MCF 10A (cell line): ENCODE data around the gene CFAP61. TPM values are rescaled to one million over a fixed set of nuclear protein-coding genes. Genes with fewer than 3 reads are reported as not detected.

Experiments used
- BruUV-seq: library from RNA; stranded (reverse); fragments of 400-500 nt; replicated peaks from 2 replicates; lab custom pipeline; 2021; lab: Mats Ljungman, UMichigan
- CTCF ChIA-PET: fragments of 300-600 bp; sonication (Branson Sonifier 250); formaldehyde crosslinking; extraction: SDS; loops from one replicate; lab custom pipeline; 2021; ENCODE audit warnings: antibody characterized with exemption, inconsistent platforms; lab: Yijun Ruan, JAX
- POLR2A ChIA-PET: fragments of 300-600, 350-650 bp; sonication (Branson Sonifier 250); formaldehyde crosslinking; extraction: SDS; loops from one replicate; lab custom pipeline; 2020; ENCODE audit warnings: antibody characterized with exemption, inconsistent platforms; lab: Yijun Ruan, JAX
- DNase-seq: peaks from one replicate; pipeline ENCODE4 v3.0.0-alpha.2; 2018; ENCODE audit not compliant: unreplicated experiment
- H3K27ac Mint-ChIP-seq: one replicate; pipeline ENCODE4 v1.8.0; 2022; ENCODE audit warnings: mild to moderate bottlenecking, low read depth, mixed read lengths; ENCODE audit not compliant: unreplicated experiment
- H3K27me3 Mint-ChIP-seq: one replicate; pipeline ENCODE4 v1.8.0; 2022; ENCODE audit warnings: mixed read lengths; ENCODE audit not compliant: insufficient read depth, unreplicated experiment
- H3K36me3 Mint-ChIP-seq: one replicate; pipeline ENCODE4 v1.8.0; 2022; ENCODE audit warnings: mild to moderate bottlenecking, moderate library complexity, mixed read lengths; ENCODE audit not compliant: insufficient read depth, unreplicated experiment
- H3K4me1 Mint-ChIP-seq: one replicate; pipeline ENCODE4 v1.8.0; 2022; ENCODE audit warnings: mixed read lengths; ENCODE audit not compliant: insufficient read depth, unreplicated experiment
- H3K4me3 Mint-ChIP-seq: one replicate; pipeline ENCODE4 v1.8.0; 2022; ENCODE audit warnings: mild to moderate bottlenecking, moderate library complexity, mixed read lengths; ENCODE audit not compliant: unreplicated experiment
- H3K9me3 Mint-ChIP-seq: one replicate; pipeline ENCODE4 v1.8.0; 2022; ENCODE audit warnings: mixed read lengths; ENCODE audit not compliant: unreplicated experiment
- CTCF ChIP-seq: fragments of 200-600 bp; IDR thresholded peaks from one replicate; pipeline ENCODE4 v1.8.0; 2022; ENCODE audit warnings: antibody characterized with exemption, mild to moderate bottlenecking; ENCODE audit not compliant: unreplicated experiment
- intact Hi-C: fragments of 100-400 bp; cut with micrococcal nuclease; formaldehyde crosslinking; loops from 2 replicates; pipeline ENCODE4 v1.14.1; 2022
- total RNA-seq: library from RNA; stranded (reverse); gene quantifications from 2 replicates; pipeline ENCODE4 v1.2.3, GENCODE V29; 2022

Gene CFAP61
- total RNA-seq, 1 experiment from 2014 or later: 1.5 TPM

- Mint-ChIP-seq H3K27me3 (no peaks in the 10 kb centered on the region), H3K9me3 (peaks cover 6% of the 10 kb centered on the region), H3K4me1 (no peaks in the 10 kb centered on the region), H3K36me3 (no peaks in the 10 kb centered on the region), H3K27ac (no peak overlapping the region), H3K4me3 (no peak overlapping the region)
- intact Hi-C loops: no loop called here
- TF ChIP-seq CTCF: peak; percentile 32
- no TSS peak for BruUV-seq
- ChIA-PET POLR2A (no interaction called here), CTCF (interaction anchor here (0.6 to 2.0 kb wide), 6 partner anchors 10 to 136 kb away, joined by 3 to 11 read pairs (median 4); no protein-coding TSS in a partner anchor)
- DNase-seq: peak; percentile 6
Observed at GRCh38 chr20:20184149-20184548, 131.8 kb downstream of the CFAP61 start.

- no peak for DNase-seq
- Mint-ChIP-seq H3K9me3 (peaks cover under 1% of the 10 kb centered on the region), H3K27ac (no peak overlapping the region), H3K27me3 (no peaks in the 10 kb centered on the region), H3K4me1 (no peaks in the 10 kb centered on the region), H3K4me3 (no peak overlapping the region), H3K36me3 (no peaks in the 10 kb centered on the region)
- BruUV-seq: no TSS peak
- intact Hi-C loops: no loop called here
- ChIA-PET POLR2A (no interaction called here), CTCF (interaction anchor here (0.7 to 2.0 kb wide), 4 partner anchors 11 to 136 kb away, joined by 3 to 11 read pairs (median 4); no protein-coding TSS in a partner anchor)
- no peak for TF ChIP-seq CTCF
Observed at GRCh38 chr20:20184706-20185105, 132.4 kb downstream of the CFAP61 start.

GRCh38 chr20:20188647-20189046 is 136.3 kb downstream of the CFAP61 start:
- TF ChIP-seq CTCF: no peak
- H3K4me3 Mint-ChIP-seq: no peak overlapping the region
- H3K36me3 Mint-ChIP-seq: no peaks in the 10 kb centered on the region
- H3K27me3 Mint-ChIP-seq: no peaks in the 10 kb centered on the region
- ChIA-PET CTCF (interaction anchor here (0.8 kb wide), 1 partner anchor 78 kb away, joined by 3 read pairs; no protein-coding TSS in a partner anchor), POLR2A (no interaction called here)
- no peaks in the 10 kb centered on the region for H3K4me1 Mint-ChIP-seq
- no peak overlapping the region for H3K27ac Mint-ChIP-seq
- no TSS peak for BruUV-seq
- intact Hi-C loops: no loop called here
- H3K9me3 Mint-ChIP-seq: no peaks in the 10 kb centered on the region
- no peak for DNase-seq

- ChIA-PET POLR2A (no interaction called here), CTCF (no interaction called here)
- no peak overlapping the region for H3K4me3 Mint-ChIP-seq
- no peak overlapping the region for H3K27ac Mint-ChIP-seq
- BruUV-seq: no TSS peak
- H3K9me3 Mint-ChIP-seq: no peaks in the 10 kb centered on the region
- intact Hi-C loops: no loop called here
- H3K27me3 Mint-ChIP-seq: no peaks in the 10 kb centered on the region
- no peaks in the 10 kb centered on the region for H3K4me1 Mint-ChIP-seq
- no peak for DNase-seq
- TF ChIP-seq CTCF: no peak
- no peaks in the 10 kb centered on the region for H3K36me3 Mint-ChIP-seq
Observed at GRCh38 chr20:20192366-20192765, 140.0 kb downstream of the CFAP61 start.
